WTC11 (cell line): ENCODE measurements around the gene RRP8. TPM values are rescaled to one million over a fixed set of nuclear protein-coding genes. Genes with fewer than 3 reads are reported as not detected.

Source experiments
- ATAC-seq: fragments of 200-7000 bp; cut with Tn5 transposase; 2 replicates; pipeline ENCODE4 v1.10.0; 2021; ENCODE audit warnings: mild to moderate bottlenecking, moderate library complexity
- CTCF ChIA-PET: fragments of 300-600 bp; sonication (Branson Sonifier 250); formaldehyde crosslinking; loops from one replicate; lab custom pipeline; 2021; ENCODE audit warnings: antibody characterized with exemption; lab: Charles Lee
- POLR2A ChIA-PET: fragments of 350-600 bp; sonication (Branson Sonifier 250); formaldehyde crosslinking; loops from one replicate; lab custom pipeline; 2021; ENCODE audit warnings: antibody characterized with exemption; lab: Charles Lee
- DNase-seq: peaks from one replicate; pipeline ENCODE4 v3.0.0; 2021; ENCODE audit warnings: low spot score
- H3K27ac Mint-ChIP-seq: 2 replicates; pipeline ENCODE4 v1.8.0; 2021; ENCODE audit warnings: mixed read lengths
- H3K27me3 Mint-ChIP-seq: 2 replicates; pipeline ENCODE4 v1.8.0; 2021; ENCODE audit warnings: low read depth, mild to moderate bottlenecking, moderate library complexity, mixed read lengths
- H3K36me3 Mint-ChIP-seq: 2 replicates; pipeline ENCODE4 v1.8.0; 2021; ENCODE audit warnings: mixed read lengths
- H3K4me1 Mint-ChIP-seq: 2 replicates; pipeline ENCODE4 v1.8.0; 2022; ENCODE audit warnings: mixed read lengths
- H3K4me3 Mint-ChIP-seq: 2 replicates; pipeline ENCODE4 v1.8.0; 2021; ENCODE audit warnings: mild to moderate bottlenecking, moderate library complexity, mixed read lengths
- H3K9me3 Mint-ChIP-seq: 2 replicates; pipeline ENCODE4 v1.8.0; 2021; ENCODE audit warnings: mixed read lengths
- CREB1 ChIP-seq: sonication (generic); formaldehyde crosslinking; IDR thresholded peaks from 2 replicates; pipeline ENCODE4 v1.8.0; 2023; ENCODE audit warnings: mild to moderate bottlenecking, missing genetic modification reagents
- ESRRA ChIP-seq: sonication (generic); formaldehyde crosslinking; IDR thresholded peaks from 2 replicates; pipeline ENCODE4 v1.8.1; 2022; ENCODE audit warnings: mild to moderate bottlenecking, missing genetic modification reagents, borderline replicate concordance
- ETV6 ChIP-seq: sonication (generic); formaldehyde crosslinking; IDR thresholded peaks from 2 replicates; pipeline ENCODE4 v1.8.1; 2022; ENCODE audit warnings: mild to moderate bottlenecking, missing genetic modification reagents
- FOXJ3 ChIP-seq: sonication (generic); formaldehyde crosslinking; IDR thresholded peaks from 2 replicates; pipeline ENCODE4 v1.9.0; 2021; ENCODE audit warnings: missing genetic modification reagents, mild to moderate bottlenecking, borderline replicate concordance
- FOXK1 ChIP-seq: sonication (generic); formaldehyde crosslinking; IDR thresholded peaks from 2 replicates; pipeline ENCODE4 v1.8.0; 2022; ENCODE audit warnings: mild to moderate bottlenecking, moderate library complexity, missing genetic modification reagents
- FOXP1 ChIP-seq: sonication (generic); formaldehyde crosslinking; IDR thresholded peaks from 2 replicates; pipeline ENCODE4 v1.8.0; 2022; ENCODE audit warnings: missing genetic modification reagents, mild to moderate bottlenecking, moderate library complexity, borderline replicate concordance
- GABPB1 ChIP-seq: sonication (generic); formaldehyde crosslinking; IDR thresholded peaks from 2 replicates; pipeline ENCODE4 v1.8.1; 2023; ENCODE audit warnings: mild to moderate bottlenecking, missing genetic modification reagents
- MXD4 ChIP-seq: fragments of 250-450 bp; sonication (Bioruptor Pico); IDR thresholded peaks from 2 replicates; pipeline ENCODE4 v1.8.0; 2021; ENCODE audit warnings: mild to moderate bottlenecking, moderate library complexity, borderline replicate concordance
- MYBL2 ChIP-seq: sonication (generic); formaldehyde crosslinking; IDR thresholded peaks from 2 replicates; pipeline ENCODE4 v1.8.1; 2023; ENCODE audit warnings: mild to moderate bottlenecking, moderate library complexity, missing genetic modification reagents
- OVOL2 ChIP-seq: fragments of 250-450 bp; sonication (Bioruptor Pico); IDR thresholded peaks from 2 replicates; pipeline ENCODE4 v1.9.0; 2021; ENCODE audit warnings: mild to moderate bottlenecking, borderline replicate concordance
- RELA ChIP-seq: sonication (generic); formaldehyde crosslinking; IDR thresholded peaks from 2 replicates; pipeline ENCODE4 v1.8.1; 2022; ENCODE audit warnings: missing genetic modification reagents, mild to moderate bottlenecking, borderline replicate concordance
- TCF7 ChIP-seq: sonication (generic); formaldehyde crosslinking; IDR thresholded peaks from 2 replicates; pipeline ENCODE4 v1.8.0; 2022; ENCODE audit warnings: mild to moderate bottlenecking, low read depth, missing genetic modification reagents, moderate library complexity
- TEAD1 ChIP-seq: sonication (generic); formaldehyde crosslinking; IDR thresholded peaks from 2 replicates; pipeline ENCODE4 v1.8.0; 2022; ENCODE audit warnings: mild to moderate bottlenecking, missing genetic modification reagents
- ZBTB21 ChIP-seq: sonication (generic); formaldehyde crosslinking; IDR thresholded peaks from 2 replicates; pipeline ENCODE4 v1.8.1; 2023; ENCODE audit warnings: mild to moderate bottlenecking, missing genetic modification reagents, borderline replicate concordance
- ZNF138 ChIP-seq: sonication (generic); formaldehyde crosslinking; conservative IDR thresholded peaks from 2 replicates; pipeline ENCODE4 v1.8.1; 2022; ENCODE audit warnings: mild to moderate bottlenecking, moderate library complexity, missing genetic modification reagents
- ZNF263 ChIP-seq: sonication (generic); formaldehyde crosslinking; IDR thresholded peaks from 2 replicates; pipeline ENCODE4 v1.8.1; 2022; ENCODE audit warnings: low read depth, mild to moderate bottlenecking, moderate library complexity, missing genetic modification reagents
- ZNF281 ChIP-seq: sonication (generic); formaldehyde crosslinking; IDR thresholded peaks from 2 replicates; pipeline ENCODE4 v1.8.0; 2023; ENCODE audit warnings: mild to moderate bottlenecking, missing genetic modification reagents
- ZNF396 ChIP-seq: fragments of 250-450 bp; sonication (Bioruptor Pico); IDR thresholded peaks from 2 replicates; pipeline ENCODE4 v1.8.0; 2021; ENCODE audit warnings: mild to moderate bottlenecking, moderate library complexity, borderline replicate concordance
- ZNF416 ChIP-seq: fragments of 250-450 bp; sonication (Bioruptor Pico); IDR thresholded peaks from 2 replicates; pipeline ENCODE4 v1.9.0; 2021; ENCODE audit warnings: mild to moderate bottlenecking, inconsistent platforms
- total RNA-seq: library from RNA; stranded (reverse); gene quantifications from 3 replicates; pipeline ENCODE4 v1.2.3, GENCODE V29; 2021
- TF ChIP-seq, protein P1 (sequence below): sonication (generic); formaldehyde crosslinking; IDR thresholded peaks from 2 replicates; pipeline ENCODE4 v1.8.1; 2023; ENCODE audit warnings: mild to moderate bottlenecking, missing genetic modification reagents, moderate library complexity
- TF ChIP-seq, protein P2 (sequence below): fragments of 200-600 bp; IDR thresholded peaks from 2 replicates; pipeline ENCODE4 v1.8.0; 2022; ENCODE audit warnings: antibody characterized with exemption
- TF ChIP-seq, protein P3 (sequence below): fragments of 250-450 bp; sonication (Bioruptor Pico); conservative IDR thresholded peaks from 2 replicates; pipeline ENCODE4 v1.9.0; 2021; ENCODE audit warnings: mild to moderate bottlenecking
- TF ChIP-seq, protein P4 (sequence below): sonication (generic); formaldehyde crosslinking; IDR thresholded peaks from 2 replicates; pipeline ENCODE4 v1.8.1; 2022; ENCODE audit warnings: mild to moderate bottlenecking, missing genetic modification reagents, moderate library complexity, borderline replicate concordance
- TF ChIP-seq, protein P5 (sequence below): sonication (generic); formaldehyde crosslinking; IDR thresholded peaks from 2 replicates; pipeline ENCODE4 v1.8.1; 2022; ENCODE audit warnings: mild to moderate bottlenecking, moderate library complexity, missing genetic modification reagents

RRP8 gene
- total RNA-seq, 1 experiment from 2014 or later, result 15.0 TPM

- ATAC-seq (peak; percentile 60), DNase-seq (peak; percentile 45)
- CTCF ChIA-PET, result interaction anchor here (0.8 to 2.6 kb wide), 19 partner anchors 8 to 213 kb away, joined by 3 to 22 read pairs (median 3); partner anchors contain the start of gene TAF10
- Mint-ChIP-seq H3K4me1 (peaks cover 7% of the 10 kb centered on the region), H3K27me3 (no peaks in the 10 kb centered on the region; the same call in 1 of the 2 replicates), H3K4me3 (no peak overlapping the region), H3K9me3 (no peaks in the 10 kb centered on the region), H3K36me3 (no peaks in the 10 kb centered on the region), H3K27ac (no peak overlapping the region)
- POLR2A ChIA-PET, result interaction anchor here (1.1 kb wide), 1 partner anchor 40 kb away, joined by 4 read pairs; the partner anchor contains the start of gene TAF10
- TF ChIP-seq OVOL2, result no peak
- no peak for TF ChIP-seq GABPB1 (CRISPR knock-in tag)
- TF ChIP-seq, protein P1, sequence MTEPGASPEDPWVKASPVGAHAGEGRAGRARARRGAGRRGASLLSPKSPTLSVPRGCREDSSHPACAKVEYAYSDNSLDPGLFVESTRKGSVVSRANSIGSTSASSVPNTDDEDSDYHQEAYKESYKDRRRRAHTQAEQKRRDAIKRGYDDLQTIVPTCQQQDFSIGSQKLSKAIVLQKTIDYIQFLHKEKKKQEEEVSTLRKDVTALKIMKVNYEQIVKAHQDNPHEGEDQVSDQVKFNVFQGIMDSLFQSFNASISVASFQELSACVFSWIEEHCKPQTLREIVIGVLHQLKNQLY (CRISPR knock-in tag), result no peak
- TF ChIP-seq, protein P2, sequence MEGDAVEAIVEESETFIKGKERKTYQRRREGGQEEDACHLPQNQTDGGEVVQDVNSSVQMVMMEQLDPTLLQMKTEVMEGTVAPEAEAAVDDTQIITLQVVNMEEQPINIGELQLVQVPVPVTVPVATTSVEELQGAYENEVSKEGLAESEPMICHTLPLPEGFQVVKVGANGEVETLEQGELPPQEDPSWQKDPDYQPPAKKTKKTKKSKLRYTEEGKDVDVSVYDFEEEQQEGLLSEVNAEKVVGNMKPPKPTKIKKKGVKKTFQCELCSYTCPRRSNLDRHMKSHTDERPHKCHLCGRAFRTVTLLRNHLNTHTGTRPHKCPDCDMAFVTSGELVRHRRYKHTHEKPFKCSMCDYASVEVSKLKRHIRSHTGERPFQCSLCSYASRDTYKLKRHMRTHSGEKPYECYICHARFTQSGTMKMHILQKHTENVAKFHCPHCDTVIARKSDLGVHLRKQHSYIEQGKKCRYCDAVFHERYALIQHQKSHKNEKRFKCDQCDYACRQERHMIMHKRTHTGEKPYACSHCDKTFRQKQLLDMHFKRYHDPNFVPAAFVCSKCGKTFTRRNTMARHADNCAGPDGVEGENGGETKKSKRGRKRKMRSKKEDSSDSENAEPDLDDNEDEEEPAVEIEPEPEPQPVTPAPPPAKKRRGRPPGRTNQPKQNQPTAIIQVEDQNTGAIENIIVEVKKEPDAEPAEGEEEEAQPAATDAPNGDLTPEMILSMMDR, result no peak
- TF ChIP-seq ESRRA (CRISPR knock-in tag), result no peak
- TF ChIP-seq FOXK1 (CRISPR knock-in tag), result no peak
- TF ChIP-seq ZNF281 (CRISPR knock-in tag), result no peak
- no peak for TF ChIP-seq RELA (CRISPR knock-in tag)
- TF ChIP-seq ETV6 (CRISPR knock-in tag), result no peak
- no peak for TF ChIP-seq TEAD1
- TF ChIP-seq MXD4 (CRISPR knock-in tag), result no peak
- TF ChIP-seq, protein P3, sequence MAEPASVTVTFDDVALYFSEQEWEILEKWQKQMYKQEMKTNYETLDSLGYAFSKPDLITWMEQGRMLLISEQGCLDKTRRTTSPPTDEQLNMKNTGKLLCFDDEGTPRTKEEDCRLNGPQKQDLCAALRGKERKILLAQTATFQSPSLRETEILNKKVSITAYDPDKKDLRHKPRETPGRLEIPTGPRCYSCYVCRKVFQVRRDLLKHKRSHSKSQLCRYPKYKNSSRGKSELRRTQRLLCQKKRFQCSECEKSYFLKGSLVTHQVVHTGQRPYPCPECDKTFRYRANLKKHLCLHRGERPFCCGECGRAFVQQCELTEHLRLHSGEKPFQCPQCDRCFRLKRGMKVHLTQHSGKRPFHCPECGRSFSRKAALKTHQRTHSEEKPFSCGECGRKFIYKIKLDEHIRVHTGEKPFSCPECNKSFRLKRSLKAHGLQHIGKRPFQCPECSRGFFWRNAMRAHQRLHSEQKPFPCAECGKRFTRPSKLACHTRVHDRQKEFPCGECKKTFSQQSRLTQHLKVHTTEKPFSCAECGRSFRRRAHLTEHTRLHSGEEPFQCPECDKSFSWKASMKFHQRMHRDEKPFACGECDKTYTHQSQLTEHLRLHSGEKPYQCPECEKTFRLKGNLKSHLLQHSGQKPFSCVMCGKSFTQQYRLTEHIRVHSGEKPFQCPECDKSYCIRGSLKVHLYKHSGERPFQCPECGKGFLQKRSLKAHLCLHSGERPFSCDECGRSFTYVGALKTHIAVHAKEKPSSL, result no peak
- TF ChIP-seq FOXJ3 (CRISPR knock-in tag), result no peak
Observed at GRCh38 chr11:6571434-6572008, 31.9 kb downstream of the RRP8 start.

DNA sequence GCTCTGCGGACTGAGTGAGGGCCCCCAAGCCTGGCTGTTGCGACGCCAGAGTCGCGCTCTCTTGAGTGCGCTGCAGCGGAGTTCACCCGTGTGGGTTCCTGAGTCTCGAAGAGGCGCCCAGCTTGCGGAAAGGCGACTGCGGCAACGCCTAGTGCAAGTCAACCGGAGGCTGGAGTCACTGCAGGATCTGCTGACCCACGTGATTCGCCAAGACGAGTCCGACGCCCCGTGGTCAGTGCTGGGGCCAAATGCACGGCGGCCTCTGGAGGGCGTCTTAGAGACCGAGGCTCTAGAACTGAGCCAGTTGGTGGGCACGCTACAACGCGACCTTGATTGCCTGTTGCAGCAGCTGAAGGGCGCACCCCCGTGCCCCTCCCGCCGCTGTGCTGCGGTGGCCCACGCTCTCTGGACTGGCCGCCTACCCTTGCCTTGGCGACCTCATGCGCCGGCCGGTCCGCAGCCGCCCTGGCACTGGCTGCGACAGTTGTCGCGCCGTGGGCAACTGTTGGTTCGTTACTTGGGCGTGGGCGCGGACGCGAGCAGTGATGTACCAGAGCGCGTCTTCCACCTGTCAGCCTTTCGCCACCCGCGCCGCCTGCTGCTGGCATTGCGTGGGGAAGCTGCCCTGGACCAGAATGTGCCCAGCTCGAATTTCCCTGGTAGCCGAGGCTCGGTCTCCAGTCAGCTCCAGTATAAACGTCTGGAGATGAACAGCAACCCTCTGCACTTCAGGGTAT is 32.6 kb downstream of the RRP8 start:
- no peaks in the 10 kb centered on the region; the same call in 1 of the 2 replicates for H3K27me3 Mint-ChIP-seq
- ATAC-seq, result peak; percentile 17; the same call in 1 of the 2 replicates
- no peak overlapping the region for H3K27ac Mint-ChIP-seq
- peaks cover 7% of the 10 kb centered on the region for H3K4me1 Mint-ChIP-seq
- H3K4me3 Mint-ChIP-seq, result no peak overlapping the region
- no peaks in the 10 kb centered on the region for H3K9me3 Mint-ChIP-seq
- DNase-seq, result peak; percentile 40
- ChIA-PET CTCF (interaction anchor here (0.8 to 2.6 kb wide), 16 partner anchors 9 to 192 kb away, joined by 3 to 22 read pairs (median 4); partner anchors contain the start of genes MRPL17 and TAF10), POLR2A (interaction anchor here (1.1 kb wide), 1 partner anchor 41 kb away, joined by 4 read pairs; the partner anchor contains the start of gene TAF10)
- H3K36me3 Mint-ChIP-seq, result no peaks in the 10 kb centered on the region
- TF ChIP-seq ZNF263 (CRISPR knock-in tag) (no peak), ZNF416 (CRISPR knock-in tag) (no peak), CREB1 (CRISPR knock-in tag) (no peak), ZNF138 (CRISPR knock-in tag) (no peak), FOXP1 (CRISPR knock-in tag) (no peak), ZNF396 (CRISPR knock-in tag) (no peak), ZBTB21 (no peak), MYBL2 (CRISPR knock-in tag) (no peak), TCF7 (CRISPR knock-in tag) (no peak)
- TF ChIP-seq, protein P4, sequence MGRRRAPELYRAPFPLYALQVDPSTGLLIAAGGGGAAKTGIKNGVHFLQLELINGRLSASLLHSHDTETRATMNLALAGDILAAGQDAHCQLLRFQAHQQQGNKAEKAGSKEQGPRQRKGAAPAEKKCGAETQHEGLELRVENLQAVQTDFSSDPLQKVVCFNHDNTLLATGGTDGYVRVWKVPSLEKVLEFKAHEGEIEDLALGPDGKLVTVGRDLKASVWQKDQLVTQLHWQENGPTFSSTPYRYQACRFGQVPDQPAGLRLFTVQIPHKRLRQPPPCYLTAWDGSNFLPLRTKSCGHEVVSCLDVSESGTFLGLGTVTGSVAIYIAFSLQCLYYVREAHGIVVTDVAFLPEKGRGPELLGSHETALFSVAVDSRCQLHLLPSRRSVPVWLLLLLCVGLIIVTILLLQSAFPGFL (CRISPR knock-in tag), result no peak
- TF ChIP-seq, protein P5, sequence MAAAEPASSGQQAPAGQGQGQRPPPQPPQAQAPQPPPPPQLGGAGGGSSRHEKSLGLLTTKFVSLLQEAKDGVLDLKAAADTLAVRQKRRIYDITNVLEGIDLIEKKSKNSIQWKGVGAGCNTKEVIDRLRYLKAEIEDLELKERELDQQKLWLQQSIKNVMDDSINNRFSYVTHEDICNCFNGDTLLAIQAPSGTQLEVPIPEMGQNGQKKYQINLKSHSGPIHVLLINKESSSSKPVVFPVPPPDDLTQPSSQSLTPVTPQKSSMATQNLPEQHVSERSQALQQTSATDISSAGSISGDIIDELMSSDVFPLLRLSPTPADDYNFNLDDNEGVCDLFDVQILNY (CRISPR knock-in tag), result no peak
